ENCODE results near the gene FLOT1. TPM values are rescaled to one million over a fixed set of nuclear protein-coding genes. Genes with fewer than 3 reads are reported as not detected.

Gene FLOT1
- total and polyA plus RNA-seq, 2 of the 13 experiments (the other 11 are each of a cell fraction or from before 2014, with no cell fraction given) = 82.3 to 130 TPM

- TF ChIP-seq CSRNP2 (CRISPR knock-in tag; conservative IDR thresholded peaks at IDR 0.05; ENCODE audit: low read depth) = no peak
- TF ChIP-seq TCF7L2 (IDR thresholded peaks at IDR 0.05; ENCODE audit: low read depth, low read length) = no peak
- no peak for TF ChIP-seq NR2F6 (IDR thresholded peaks at IDR 0.05)
- TF ChIP-seq NR2F6 (CRISPR knock-in tag; IDR thresholded peaks at IDR 0.05) = peak; percentile 10; the same call in 1 of the 2 replicates
- TF ChIP-seq ZNF773 (CRISPR knock-in tag; IDR thresholded peaks at IDR 0.05; ENCODE audit: borderline replicate concordance) = no peak
- TF ChIP-seq ZBTB2 (CRISPR knock-in tag; IDR thresholded peaks at IDR 0.05; ENCODE audit: low read depth) = no peak
- TF ChIP-seq MYPOP (CRISPR knock-in tag; IDR thresholded peaks at IDR 0.05) = 0 out of 2 replicates have a peak, but pooled peaks have one; percentile 25
- TF ChIP-seq SKI (IDR thresholded peaks at IDR 0.05; ENCODE audit: partially characterized antibody) = no peak
- TF ChIP-seq HNRNPUL1 (IDR thresholded peaks at IDR 0.05; ENCODE audit: low read depth, low read length) = no peak
- TF ChIP-seq SALL1 (CRISPR knock-in tag; IDR thresholded peaks at IDR 0.05) = peak; percentile 73
- no peak for TF ChIP-seq ZNF18 (CRISPR knock-in tag; IDR thresholded peaks at IDR 0.05; ENCODE audit: insufficient replicate concordance)
- TF ChIP-seq ZNF782 (CRISPR knock-in tag; IDR thresholded peaks at IDR 0.05; ENCODE audit: borderline replicate concordance) = no peak; the same call in 1 of the 2 replicates
- no peak for TF ChIP-seq ZNF639 (CRISPR knock-in tag; conservative IDR thresholded peaks at IDR 0.05)
- TF ChIP-seq STAT6 (CRISPR knock-in tag; IDR thresholded peaks at IDR 0.05; ENCODE audit: borderline replicate concordance) = no peak
- peak; percentile 70; the same call in 1 of the 2 replicates for TF ChIP-seq BORCS8-MEF2B (CRISPR knock-in tag; IDR thresholded peaks at IDR 0.05)
- TF ChIP-seq ZEB1 (IDR thresholded peaks at IDR 0.05; ENCODE audit: insufficient replicate concordance, low read depth) = no peak
Observed at GRCh38 chr6:30730601-30731435, 11.7 kb downstream of the FLOT1 start (continued).
